GM19397 (cell line): ENCODE measurements around the gene RPL7A.
A peak's percentile ranks its signal among the peaks of the same experiment; 100 is the strongest.
"Not testable (repeated sequence)": the region's sequence is repeated elsewhere in the genome, so short reads cannot be mapped to it uniquely, and the experiment has no call there.

Experiments used
- ATAC-seq: cut with Tn5 transposase; IDR thresholded peaks from one replicate; pipeline ENCODE4 v1.9.1; 2021; ENCODE audit warnings: mild to moderate bottlenecking, moderate library complexity; ENCODE audit not compliant: unreplicated experiment

The RPL7A gene

DNA sequence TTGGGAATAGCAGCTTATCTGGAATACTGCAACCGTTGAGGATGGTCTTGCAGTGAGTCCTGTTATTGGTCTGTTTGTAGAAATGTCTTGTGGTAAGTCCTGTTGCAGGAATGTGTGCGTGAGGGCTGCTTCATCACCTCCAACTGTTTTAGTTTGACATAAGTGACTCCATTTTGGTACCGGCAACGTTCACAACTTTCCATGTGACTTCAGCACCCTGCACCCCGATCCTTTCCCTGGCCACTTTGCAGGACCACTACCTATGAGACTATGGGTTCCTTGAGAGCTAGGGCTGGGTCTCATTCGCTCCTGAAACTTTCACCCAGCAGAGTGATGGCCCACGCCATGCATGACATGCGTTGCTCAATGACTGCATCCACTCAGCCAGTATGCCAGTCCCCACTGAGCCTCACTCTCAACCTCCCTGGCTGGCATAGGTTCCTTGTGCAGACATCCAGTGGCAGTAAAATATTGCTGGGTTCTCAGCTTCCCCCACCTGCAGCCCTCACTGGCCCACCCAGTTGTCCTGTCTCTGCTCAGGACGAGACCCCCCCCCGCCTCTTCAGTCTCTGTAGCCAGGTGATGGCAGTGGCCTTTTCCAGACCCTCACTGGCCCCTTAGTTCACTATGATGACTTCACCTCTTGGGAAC lies 20.1 kb upstream of the RPL7A start:
- ATAC-seq: no peak

DNA sequence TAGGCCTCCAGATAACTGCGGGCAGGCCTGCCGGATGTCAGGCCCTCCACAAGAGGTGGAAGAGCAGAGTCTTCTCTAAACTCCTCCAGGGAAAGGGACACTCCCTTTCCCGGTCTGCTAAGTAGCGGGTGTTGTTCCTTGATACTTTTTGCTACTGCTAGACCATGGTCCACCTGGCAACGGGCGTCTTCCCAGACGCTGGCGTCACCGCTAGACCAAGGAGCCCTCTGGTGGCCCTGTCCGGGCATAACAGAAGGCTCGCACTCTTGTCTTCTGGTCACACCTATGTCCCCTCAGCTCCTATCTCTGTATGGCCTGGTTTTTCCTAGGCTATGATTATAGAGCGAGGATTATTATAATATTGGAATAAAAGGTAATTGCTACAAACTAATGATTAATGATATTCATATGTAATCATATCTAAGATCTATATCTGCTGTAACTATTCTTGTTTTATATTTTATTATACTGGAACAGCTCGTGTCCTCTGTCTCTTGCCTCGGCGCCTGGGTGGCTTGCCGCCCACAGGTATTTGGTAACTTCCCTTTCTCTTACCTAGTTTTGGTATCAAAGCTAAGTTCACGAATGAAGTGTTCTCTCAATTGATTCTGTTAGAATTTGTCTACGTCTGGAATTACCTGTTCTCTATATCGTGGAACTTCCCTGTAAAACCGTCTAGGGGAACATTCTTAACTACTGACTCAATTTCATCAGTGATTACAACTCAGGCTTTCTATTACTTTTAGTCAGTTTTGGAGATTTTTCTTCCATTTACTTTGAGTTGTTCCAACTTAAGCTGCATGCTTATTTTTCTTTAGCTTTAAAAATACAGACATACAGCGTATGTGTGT lies 18.5 kb upstream of the RPL7A start:
- not testable (repeated sequence) for ATAC-seq

DNA sequence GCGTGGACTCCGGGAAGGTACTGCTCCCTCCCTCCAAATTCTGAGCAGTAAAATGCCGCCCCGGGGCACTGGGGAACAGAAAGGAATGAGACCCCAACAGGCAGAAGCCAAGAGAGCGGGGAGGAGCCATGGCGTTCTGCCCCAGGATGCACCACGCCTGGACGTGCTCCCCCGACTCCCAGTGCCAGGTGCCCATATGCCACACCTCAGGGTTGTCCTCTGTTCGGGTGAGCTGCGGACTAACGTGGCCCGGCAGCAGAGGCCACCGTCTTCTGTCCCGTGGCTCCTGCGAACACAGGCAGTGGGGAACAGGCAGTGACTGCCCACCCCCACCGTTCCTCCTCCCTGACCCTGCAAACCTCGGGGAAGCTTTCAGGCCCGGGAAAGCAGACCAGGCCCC lies 16.8 kb upstream of the RPL7A start:
- no peak for ATAC-seq

DNA sequence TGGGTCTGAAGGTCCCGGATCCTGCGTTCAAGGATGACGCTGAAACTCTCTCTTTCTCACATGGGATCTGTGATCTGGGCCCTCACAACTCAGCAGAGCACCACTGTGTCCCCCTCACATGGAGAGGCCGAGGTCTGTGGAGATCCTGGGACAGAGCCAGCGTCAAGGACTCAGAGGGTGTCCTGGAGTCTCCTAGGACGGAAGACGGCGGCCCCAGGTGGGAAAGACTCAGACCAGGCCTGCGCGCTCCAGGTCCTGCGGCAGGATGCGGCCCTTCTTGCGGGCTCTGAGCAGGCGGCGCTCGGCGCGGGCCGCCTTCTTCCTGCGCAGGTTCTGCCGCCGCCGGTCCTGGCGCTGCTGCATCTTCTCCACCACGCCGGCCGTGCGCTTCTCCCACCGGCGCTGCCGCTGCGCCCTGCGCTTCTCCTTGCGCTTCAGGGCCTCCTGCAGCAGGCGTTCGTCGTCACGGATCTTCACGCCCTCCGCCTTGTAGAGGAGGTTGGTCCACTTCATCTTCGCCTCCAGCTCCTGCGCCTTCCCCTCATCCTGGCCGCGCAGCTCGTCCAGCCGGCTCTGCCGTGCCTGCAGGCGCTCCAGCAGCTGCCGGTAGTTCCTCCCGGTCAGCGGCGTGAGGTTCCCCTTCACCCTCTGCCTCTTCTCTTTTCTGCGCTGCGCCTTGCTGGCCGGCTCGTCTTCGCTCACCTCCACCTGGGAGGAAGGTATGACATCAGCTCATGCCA lies 16.2 kb upstream of the RPL7A start:
- ATAC-seq: no peak

DNA sequence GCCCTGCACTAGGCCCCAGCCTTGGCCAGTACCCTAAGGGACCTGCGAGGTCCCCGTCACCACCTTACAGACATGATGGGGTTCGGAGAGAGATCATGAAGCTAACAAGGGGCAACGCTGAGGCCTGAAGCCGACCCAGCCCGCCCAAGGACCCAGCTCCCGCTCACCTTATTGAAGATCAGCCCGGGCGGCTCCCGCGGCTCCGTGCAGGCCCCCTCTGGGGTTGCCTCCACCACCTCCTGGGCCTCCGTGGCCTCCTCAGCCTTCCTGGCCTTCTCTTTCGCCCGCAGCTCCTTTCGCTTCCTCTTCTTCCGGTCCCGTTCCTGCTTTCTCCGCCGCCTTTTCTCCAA lies 15.7 kb upstream of the RPL7A start:
- ATAC-seq: no peak

DNA sequence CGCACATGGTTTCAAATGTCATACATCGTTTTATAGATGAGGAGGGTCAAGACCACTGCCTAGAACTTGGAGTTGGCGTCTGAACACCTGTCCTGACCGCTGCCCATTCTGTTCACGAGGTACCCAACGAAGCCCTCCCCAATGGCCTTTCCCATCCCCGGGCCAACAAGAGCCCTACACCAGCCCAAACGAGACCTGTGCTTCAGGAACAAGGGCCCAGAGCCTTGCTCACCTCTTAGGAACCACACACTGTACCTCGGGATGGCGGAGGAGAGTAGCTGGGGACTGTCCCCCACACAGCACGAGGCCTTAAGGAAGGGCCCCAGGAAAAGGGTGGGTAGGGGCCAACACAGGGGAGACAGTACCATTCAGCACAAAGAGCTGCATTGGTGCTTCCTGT lies 15.0 kb upstream of the RPL7A start:
- no peak for ATAC-seq

DNA sequence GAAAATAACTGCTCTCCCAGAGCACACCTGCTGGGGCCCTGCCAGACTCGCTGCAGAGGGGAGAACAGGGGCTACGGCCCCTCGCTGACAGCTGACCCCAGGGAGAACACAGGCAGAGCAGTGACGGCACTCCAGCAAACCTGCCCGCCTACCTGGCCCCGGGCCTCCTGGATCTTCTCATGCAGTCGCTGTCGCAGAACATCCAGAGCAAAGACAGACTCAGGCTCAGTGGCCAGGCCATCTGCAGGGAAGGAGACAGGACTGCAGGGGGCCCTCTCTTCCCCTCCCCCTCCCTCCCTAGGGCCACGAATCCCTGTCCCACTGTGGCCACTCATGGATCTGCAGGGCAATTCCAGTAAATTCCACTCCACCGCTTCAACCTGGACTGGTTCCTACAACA lies 14.5 kb upstream of the RPL7A start:
- no peak for ATAC-seq

DNA sequence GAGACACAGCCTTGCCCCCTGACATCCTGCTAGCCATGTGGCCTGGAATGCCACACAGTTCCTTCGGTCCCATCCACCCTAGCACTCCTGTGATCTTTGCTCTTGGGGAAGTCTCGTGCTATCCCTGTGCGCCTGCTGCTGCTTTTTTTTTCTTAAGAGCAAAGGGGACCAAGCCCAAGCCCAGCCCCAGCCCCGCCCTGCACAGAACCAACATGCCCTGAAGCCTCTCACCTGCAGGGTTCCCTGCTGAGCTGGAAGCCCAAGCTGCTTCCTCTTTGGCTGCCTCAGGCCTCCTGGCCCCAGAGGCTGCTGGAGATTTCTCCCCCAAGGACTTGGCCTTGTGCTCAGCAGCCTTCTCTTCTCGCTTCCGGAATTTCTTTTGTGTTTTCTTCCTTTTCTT lies 13.9 kb upstream of the RPL7A start:
- ATAC-seq: no peak

DNA sequence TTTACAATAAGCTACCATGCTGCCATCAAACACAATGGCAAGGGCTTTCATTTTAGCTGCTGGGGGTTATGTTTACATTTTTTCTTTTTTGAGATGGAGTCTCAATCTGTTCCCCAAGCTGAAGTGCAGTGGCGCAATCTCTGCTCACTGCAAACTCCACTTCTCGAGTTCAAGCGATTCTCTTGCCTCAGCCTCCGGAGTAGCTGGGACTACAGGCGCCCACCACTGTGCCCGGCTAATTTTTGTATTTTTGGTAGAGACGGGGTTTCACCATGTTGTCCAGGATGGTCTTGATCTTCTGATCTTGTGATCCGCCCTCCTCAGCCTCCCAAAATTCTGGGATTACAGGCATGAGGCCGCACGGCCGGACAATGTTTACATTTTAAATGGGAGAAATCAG lies 13.1 kb upstream of the RPL7A start:
- not testable (repeated sequence) for ATAC-seq

DNA sequence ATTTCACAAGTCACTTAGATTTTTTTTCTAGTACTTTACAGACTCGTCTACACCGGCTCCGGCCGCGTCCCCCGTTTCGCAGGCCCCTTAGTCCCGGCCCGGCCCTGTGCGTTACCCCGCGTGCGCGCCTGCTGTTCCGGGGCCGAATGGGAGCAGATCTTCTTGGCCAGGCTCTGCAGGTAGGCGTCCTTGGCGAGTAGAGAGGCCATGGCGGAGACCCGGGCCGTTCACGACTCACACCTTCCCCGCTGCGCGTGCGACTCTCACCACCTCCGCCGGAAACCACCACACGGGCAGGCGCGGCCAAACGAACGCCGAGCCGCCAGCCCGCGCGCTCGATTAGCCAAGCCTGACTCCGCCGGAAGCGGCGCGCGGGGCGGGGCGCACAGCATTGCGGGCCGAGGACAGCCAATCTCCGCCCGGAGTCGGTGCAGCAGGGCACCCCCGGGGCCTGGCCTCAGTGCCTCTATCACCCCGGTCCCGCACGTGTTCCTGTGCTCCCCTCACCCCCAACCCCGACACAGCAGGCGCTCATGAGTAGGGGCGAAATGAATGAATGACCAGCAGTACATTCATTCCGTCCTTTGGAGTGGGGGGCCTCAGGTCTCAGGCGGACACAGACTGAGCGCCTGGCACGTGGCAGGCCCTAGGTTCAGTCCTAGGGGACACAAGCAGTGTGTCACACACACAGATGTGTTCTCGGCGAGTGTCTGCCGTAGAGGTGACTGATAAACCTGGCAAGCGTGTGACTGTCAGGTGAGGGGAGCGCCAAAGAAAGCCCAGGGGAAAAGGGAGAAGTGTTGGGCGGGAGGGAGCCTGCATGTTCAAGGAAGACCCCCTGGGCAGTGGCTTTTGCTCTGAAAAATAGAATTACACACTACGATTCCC lies 11.8 kb upstream of the RPL7A start, which contains the start of gene SURF6:
TSS of gene SURF6 (minus strand) at position 265 of the 888 bp plus-strand sequence. CDS start at position 209, 56 bp downstream.
- ATAC-seq: peak; percentile 76

DNA sequence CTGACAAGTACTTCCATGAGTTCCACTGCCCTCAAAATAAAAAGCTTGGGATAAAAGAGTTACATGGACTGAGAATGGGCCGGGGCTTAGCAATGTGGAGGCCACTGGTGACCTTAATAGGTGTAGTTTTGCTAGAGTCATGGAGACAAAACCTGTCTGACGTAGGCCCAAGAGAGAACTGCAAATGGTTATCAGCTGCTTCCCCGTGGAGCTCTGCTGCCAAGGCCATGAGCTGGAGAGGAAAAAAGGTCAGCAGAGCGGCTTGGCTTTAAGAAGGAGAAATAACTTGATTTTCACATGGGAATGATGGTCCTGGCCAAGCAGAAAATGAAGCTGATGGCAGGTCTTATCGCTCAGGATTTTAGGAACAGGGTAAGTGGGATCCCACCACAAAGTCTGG lies 8.4 kb upstream of the RPL7A start:
- no peak for ATAC-seq

DNA sequence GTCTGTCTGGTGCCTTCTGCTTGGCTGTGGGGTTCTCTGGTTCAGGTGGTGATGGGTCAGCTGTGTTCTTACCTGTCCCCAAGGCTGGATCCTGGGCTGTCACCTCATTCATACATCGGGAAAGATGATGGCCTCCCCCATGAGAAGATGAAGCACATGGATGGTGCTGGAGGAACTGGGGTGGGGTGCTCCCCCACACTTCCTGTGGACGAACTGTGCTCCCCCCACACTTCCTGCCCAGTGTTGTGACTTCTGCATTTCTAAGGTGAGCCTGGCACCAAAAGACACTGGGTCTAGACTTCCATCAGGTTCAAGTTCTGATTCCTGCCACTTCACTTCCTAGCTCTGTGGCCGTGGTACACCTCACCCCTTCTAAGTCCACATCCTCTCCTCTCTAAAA lies 7.8 kb upstream of the RPL7A start:
- no peak for ATAC-seq

DNA sequence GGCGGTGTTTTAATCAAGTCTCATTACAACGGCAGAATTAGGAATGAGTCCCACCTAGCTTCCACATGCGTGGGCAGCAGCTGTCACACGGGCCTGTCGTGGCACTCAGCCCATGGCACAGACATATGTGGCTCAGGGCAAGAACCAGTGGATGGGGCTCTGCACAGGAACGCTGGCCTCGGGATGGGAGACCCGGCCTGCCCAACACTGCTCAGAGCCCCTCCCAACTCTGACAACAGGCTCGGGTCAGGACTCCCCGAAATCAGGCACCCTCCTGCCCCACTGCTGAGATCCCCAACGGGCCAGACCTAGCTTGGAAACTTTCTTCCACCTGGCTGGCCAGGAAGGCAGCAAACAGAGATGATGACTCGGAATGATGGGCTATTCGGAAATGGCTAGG lies 7.1 kb upstream of the RPL7A start:
- ATAC-seq: no peak

DNA sequence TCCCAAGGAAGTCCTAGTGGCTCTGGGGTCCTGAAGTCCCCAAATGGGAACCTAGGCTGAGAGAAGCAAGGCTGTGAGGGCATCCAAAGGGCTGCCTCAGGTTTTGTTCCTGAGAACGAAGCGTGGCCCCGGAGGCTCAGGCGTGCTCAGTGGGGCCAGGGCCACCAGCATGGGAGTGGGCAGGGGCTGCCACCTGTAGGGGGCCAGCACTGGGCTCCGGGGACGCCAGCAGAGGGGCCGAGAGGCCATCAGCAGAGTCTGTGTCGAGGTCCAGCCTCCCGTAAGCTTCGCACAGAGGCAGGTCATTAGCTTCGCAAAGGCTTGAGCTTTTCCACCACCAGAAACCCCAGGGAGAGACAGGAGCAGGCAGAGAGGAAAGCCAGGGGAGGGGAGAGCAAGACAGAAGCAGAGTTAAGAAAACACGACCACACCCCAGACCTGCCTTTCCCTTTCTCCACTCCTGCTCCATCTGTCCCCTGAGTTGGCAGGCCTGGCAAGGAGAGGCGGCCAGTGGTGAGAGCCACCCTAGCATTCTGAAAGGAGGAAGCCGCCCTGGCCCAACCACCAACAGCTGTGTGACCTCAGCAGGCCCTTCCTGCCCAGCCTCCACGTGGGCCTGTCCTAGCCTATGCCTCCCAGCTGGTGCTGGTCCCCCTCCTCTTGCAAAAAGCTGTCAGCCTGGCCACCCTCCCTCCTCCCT lies 6.5 kb upstream of the RPL7A start:
- no peak for ATAC-seq

DNA sequence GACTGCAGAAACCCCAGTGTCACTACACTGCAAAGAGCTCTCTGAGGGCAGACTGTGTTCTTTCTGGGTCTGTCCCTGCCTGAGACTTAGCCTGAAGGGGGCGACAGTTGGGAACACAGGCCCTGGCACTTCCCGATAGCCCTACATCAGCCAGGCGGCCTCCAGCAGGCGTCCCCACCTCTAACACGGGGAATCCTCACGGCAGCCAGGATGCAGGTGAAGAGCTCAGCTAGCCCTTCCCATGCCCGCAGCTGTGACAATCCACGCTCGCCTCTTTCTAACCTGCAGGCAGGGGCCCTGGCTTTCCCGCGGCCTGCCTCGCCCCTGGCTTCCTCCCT lies 6.0 kb upstream of the RPL7A start:
- ATAC-seq: no peak

DNA sequence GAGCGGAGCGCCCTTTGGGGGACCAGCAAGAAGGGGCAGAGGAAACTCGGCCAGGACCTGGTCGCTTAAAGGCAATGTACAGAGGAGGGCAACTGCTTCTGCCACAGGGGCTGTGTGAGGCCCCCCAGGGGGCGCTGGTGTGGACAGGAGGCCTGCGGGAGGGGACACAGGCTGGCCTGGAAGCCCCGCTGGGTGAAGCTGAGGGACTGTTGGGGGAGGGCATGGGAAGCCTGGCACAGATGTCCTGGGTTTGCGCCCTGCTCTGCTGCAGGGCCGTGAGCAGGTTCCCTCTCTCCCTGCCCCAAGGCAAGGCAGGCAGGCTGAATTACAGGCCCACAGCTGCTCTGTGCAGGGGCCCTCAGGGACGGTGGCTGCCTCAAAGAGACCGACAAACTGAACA lies 5.4 kb upstream of the RPL7A start:
- no peak for ATAC-seq

DNA sequence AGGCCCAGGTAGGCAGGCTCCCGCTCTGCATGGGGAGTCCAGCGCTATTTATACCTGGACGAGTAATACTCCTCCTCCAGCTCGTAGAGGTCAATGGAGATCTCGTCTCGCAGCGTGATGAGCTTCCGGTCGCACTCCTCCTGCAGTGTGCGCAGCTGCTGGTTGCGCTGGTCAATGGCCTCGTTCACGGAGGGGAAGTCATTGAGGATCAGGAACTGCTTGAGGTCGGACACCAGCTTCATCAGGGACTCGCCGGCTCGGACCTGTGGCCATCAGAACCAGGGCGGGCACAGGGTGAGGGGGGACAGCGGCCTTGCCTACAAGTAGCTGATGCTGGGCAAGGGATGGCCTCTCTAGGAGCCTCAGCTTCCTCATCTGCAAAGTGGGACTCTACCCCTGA lies 3.9 kb upstream of the RPL7A start:
- ATAC-seq: no peak

DNA sequence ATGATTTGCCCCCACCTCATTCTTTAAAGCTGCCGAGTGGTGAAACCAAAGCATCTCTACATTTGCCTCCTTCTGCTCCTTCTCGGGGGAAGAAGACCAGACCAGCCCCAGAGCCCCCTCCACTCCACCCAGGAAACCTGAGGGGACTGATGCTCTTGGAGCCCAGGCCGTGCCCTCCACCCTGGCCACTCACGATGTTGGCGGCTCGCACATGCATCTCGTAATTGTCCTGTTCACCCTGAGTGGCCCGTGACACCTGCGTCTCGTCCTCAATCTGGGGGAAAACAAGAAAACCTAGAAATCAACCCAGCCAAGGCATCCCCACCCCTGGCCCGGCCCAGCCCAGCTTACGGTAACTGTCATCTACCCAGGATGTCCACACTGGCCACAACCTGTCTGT lies 3.0 kb upstream of the RPL7A start:
- no peak for ATAC-seq

DNA sequence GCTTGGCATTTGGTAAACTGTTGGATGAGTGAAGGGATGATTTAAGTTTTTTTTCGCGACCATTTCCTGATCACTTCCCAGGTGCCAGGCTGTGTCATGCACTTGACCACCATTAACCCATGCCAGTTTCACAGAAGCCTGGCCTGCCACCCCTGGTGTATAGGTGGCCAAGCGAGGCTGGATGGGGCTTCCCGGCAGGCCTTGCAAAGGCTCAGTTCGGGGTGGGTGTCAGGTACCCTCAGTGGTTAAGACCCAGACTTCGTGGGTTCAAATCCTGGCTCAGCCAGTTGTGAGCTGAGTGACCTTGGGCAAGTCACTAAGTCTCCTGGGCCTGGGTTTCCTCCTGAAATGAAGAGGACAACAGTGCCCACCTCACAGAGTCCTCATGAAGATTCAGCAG lies 2.4 kb upstream of the RPL7A start:
- no peak for ATAC-seq

DNA sequence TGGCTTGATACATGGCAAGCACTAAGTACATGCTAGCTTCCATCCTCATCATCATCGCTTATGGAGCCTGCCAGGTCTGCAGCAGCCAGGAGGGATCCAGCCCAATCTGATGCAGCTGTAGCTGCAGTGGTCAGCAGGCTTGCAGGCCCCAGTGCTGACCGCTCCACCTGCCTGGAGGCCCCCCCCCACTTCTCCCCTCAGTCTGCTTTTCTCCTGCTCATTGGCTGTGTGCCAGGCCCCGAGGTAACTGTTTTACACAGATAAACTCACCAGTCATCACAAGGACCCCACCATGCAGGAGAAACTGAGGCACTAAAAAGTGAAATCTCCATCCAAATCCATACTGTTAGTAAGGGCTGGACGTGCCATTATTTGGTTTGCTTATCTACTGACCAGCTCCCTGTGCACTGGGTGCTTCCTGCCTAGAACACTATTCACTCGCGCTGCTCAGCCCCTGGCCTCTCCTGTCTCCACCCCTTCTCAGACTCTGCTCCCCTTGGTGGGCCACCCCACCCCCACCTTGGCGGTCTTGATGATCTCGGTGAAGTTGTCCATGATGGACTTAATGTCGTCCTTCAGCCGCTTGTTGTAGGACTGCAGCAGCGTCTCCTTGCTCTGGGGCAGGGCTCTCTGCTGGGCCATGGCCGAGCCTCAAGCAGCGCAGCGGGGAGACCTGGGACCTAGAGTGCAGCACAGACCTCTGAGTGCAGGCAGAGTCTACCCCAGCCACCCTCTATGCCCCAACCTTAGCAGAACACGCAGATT lies 1.8 kb upstream of the RPL7A start:
- ATAC-seq: no peak
